Stimulated activated CD4-positive, alpha-beta T cell treated with anti-CD3 and anti-CD28 coated beads, Interleukin-1b, Interleukin-23, amount 100 ng/mL, for 24 hours (primary cell): ENCODE results near the gene HYOU1.
A peak's percentile ranks its signal among the peaks of the same experiment; 100 is the strongest.
"Not testable (repeated sequence)": the region's sequence is repeated elsewhere in the genome, so short reads cannot be mapped to it uniquely, and the experiment has no call there.

Experiments used
- DNase-seq, 4 experiments: peaks; one replicate each; pipeline ENCODE4 v3.0.0-alpha.2; 2020; ENCODE audit warnings: low read depth in 4 of 4, low spot score in 1 of 4

HYOU1 gene

DNA sequence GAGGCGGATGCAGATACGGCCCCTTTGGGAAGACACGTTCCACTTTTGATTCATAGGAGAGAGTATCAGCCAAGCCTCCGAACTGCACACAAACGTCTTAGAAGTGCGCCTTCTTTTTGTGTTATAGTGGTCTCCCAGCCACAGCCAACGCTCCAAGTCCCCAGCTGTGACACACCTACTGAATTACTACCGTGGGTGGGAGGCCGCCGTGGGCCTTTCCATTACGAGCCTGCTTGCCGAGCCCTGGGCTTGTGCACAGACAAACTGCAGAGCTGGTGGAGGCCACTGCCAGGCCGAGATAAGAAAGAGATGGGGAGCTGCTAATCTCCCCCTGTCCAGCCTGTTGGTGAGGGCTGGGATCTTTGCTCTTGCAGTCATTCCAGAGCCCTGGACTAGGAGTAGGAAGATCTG is 28.4 kb upstream of the HYOU1 start:
- DNase-seq = no peak

DNA sequence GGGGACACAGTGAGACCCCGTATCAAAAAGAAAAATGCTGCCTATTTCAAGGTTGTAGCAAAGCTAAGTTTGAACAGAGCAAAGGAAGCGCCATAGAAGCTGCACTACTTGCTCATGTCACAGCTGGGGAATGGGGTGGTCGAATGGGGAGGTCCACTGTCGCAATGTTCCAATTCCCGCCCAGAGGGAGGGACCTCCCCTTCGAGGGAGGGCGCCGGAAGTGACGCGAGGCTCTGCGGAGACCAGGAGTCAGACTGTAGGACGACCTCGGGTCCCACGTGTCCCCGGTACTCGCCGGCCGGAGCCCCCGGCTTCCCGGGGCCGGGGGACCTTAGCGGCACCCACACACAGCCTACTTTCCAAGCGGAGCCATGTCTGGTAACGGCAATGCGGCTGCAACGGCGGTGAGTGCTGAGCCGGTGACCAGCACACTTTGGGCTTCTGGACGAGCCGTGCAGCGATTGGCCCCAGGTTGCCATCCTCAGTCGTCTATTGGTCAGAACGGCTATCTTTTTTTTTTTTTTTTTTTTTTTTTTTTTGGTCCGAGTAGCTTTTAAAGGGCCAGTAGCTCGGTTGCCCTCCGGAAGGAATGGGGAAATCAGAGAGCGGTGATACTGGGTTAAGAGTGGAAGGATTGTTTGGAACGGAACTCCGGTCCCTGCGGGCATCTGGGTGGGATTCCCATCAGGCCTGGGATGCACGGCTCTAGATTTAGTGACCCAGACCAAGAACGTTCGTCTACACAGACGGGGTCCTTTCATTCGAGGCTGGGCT is 27.8 kb upstream of the HYOU1 start, which contains the start of gene HMBS:
Gene HMBS, plus strand, starts transcription at position 219 of the 774 bp plus-strand sequence. Its CDS starts 153 bp downstream, at position 372.
- peak; percentile 74 to 88 (median 83) for DNase-seq

DNA sequence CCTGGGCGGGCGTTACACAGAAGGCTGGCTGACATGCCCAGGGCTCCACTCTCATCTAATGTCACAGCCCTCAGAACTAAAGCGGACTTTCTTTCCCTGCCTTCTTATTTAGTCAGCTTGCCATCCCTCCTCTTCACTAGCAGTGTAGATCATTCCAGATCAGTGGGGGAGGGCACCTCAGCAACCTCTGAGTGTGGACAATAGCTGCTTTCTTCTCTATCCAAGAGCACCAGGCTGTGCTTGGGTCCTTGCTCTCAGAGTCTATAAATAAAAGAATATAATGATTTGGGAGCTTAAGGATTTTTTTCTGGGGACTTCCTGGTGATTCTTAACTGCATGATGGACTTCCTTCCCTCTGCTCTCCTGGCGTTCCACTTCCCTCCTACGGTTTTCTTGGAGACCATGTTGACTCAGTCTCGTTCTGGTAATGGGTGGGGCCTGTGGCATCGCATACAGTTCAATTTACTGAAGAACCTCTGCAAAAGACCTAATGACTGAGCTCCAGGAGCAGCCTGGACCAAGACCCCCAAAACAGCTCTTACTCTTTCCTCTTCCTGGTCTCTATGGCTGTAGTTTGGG is 24.8 kb upstream of the HYOU1 start:
- no peak for DNase-seq

DNA sequence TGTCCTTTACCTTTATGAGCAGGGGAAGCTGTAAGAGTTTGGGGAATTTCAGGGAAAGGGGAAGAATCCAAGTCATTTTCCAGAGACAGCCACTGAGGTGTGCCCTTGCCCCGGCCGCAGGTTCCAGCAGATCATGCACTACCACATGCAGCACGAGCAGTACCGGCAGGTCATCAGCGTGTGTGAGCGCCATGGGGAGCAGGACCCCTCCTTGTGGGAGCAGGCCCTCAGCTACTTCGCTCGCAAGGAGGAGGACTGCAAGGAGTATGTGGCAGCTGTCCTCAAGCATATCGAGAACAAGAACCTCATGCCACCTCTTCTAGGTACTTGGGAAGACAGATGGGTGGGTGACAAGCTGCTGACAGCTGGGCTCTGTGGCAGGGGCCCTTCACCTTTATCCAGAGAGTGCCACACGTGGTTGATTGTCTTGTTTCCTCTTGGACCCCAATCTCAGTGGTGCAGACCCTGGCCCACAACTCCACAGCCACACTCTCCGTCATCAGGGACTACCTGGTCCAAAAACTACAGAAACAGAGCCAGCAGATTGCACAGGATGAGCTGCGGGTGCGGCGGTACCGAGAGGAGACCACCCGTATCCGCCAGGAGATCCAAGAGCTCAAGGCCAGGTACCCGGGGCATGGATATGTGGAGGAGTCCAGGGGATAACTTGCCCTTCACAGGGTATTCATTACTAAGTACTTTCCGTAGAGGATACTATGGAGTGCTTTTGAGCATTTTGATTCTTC is 21.8 kb upstream of the HYOU1 start:
- DNase-seq = no peak

DNA sequence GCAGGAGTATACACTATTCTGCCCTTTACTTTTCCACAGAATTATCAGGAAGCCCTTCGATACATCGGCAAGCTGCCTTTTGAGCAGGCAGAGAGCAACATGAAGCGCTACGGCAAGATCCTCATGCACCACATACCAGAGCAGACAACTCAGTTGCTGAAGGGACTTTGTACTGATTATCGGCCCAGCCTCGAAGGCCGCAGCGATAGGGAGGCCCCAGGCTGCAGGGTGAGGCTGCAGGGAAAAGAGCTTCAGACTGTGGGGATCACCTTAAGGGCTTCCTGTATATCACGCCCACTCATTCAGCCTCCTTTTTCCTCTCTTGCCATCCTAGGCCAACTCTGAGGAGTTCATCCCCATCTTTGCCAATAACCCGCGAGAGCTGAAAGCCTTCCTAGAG is 20.8 kb upstream of the HYOU1 start:
- no peak for DNase-seq

DNA sequence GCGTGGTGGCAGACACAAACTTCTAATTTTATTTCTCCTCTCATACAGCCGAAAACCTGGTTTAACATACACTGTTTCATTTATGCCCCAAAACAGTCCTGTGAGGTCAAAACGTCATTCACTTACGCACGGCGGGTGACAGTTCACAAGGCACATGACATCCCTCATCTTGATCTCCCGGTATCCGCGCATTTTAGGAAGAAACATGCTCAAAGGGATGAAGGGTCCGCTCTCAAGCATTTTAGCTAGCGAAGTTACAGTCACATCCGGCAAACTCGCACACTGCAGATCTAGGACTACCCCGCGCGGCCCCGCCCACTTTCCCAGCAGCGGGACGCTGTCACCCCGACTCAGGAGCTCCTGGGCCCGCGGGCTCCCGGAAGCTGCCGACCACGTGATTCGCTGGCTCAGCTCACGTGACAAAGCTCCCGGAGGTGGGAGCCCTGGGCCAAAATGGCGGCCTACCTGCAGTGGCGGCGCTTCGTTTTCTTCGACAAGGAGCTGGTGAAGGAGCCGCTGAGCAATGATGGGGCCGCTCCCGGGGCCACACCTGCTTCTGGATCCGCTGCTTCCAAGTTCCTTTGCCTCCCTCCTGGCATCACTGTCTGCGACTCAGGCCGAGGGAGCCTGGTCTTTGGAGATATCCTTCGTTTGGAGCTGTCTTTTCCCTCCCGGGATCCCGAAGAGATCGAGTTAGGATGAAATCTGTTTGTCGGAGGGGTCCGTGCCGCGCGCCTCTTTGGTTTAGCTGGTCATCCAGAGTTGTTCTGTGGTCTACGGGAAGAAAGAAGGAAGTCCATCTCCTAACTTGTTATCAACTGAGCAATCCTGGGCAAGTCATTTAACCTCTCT is 10.6 kb upstream of the HYOU1 start, which contains the start of gene VPS11:
Gene VPS11, plus strand, starts transcription at position 448 of the 852 bp plus-strand sequence. Its CDS starts 6 bp downstream, at position 454.
- DNase-seq = peak; percentile 93 to 98 (median 96)

DNA sequence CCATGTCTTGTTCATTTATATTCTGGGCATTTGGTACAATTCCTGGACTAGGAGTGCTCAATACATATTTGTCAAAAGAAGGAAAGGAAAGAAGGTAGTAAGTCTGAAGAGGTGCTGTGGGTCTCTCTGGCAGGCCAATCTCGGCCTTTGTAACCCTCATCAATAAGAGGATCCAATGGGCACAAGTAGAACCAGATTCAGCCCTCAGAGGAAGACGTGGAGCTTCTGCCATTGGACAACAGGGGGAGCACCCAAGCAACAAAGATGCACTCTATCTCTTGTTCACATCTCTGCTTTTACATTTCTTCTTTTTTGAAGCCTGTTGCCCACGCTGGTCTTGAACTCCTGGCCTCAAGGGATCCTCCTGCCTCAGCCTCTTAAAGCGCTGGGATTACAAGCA is 8.4 kb upstream of the HYOU1 start:
- no peak for DNase-seq

DNA sequence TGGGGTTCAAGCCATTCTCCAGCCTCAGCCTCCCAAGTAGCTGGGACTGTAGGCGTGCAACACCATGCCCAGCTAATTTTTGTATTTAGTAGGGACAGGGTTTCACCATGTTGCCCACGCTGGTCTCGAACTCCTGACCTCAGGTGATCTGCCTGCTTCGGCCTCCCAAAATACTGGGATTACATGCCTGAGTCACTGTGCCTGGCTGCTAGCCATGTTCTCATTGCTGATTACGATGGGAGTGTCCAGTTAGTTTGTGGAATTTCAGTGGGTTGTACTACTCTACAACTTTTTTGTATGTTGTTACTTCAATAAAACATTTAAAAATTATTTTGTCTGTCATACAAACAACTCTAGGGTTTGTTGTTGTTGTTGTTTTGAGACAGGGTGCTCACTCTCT is 5.8 kb upstream of the HYOU1 start:
- no peak for DNase-seq

DNA sequence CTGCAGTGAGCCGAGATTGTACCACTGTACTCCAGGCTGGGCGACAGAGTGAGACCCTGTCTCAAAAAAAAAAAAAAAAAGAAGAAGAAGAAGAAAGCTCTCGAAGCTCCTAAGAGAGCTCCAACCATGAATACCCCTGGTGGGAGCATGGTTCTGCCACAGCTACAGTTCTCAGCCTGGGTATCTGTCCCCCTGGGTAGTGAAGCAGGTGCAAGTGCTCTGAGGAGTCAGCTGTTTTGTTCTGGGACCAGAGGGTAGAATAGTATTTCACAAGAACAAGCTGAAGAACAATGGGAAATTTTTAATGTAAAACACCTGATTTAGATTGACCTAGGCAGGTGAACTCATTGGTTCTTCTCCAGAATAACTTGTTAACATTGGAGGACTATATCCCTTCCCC is 4.3 kb upstream of the HYOU1 start:
- no peak for DNase-seq

DNA sequence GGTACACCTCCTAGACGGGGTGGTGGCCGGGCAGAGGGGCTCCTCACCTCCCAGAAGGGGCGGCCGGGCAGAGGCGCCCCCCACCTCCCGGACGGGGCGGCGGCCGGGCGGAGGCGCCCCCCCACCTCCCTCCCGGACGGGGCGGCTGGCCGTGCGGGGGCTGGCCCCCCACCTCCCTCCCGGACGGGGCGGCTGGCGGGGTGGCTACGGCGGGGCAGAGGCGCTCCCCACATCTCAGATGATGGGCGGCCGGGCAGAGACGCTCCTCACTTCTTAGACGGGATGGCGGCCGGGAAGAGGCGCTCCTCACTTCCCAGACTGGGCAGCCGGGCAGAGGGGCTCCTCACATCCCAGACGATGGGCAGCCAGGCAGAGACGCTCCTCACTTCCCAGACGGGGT is 2.1 kb upstream of the HYOU1 start:
- DNase-seq = not testable (repeated sequence)

DNA sequence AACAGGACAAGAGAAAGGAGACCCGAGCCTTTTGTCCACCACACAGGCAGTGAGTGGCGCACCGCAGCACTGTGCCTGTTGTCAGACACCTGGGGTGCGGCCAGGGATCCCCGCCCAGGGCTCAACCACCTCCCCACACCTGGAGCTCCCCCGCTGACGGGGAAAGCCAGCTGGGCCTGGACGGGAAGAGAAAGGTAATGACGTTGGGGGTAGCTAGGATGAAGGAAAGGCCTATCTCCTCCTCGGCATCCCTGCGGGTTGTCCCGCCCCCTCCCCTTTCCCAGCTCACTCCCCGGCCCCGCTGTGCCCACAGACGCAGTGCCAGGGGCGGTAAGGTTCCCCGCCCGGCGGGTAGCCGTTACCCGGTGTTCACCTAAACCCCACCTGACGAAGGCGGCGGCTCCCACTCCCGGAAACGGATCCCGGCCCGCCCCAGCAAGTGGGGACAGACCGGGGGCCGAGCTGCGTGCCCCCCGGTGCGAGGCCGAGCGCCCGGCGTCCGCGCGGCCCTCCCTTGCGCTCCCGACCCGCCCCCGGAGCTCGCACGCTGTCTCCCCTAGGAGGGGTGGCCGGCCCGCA is 495 bp downstream of the HYOU1 start:
- peak in 2 of 4 experiments; percentile 19 to 21 for DNase-seq

DNA sequence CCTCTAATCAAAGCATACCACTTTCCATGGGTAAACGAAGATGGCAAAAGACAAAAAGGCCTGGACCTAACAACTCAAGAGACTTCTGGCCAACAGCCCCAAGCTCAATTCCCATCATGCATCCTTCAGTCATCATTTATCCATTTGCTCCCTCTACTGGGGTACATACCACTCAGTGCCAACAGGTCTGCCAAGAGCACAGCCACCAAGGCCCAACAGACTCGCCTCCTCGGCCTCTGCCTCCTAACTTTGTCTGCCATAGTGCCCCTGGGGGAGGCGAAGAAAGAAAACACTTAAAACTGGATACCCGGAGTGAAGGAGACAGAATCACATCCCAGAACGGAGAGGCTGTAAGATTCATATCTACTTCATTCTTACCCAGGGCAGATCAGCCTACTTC is 1.1 kb downstream of the HYOU1 start:
- DNase-seq = no peak

DNA sequence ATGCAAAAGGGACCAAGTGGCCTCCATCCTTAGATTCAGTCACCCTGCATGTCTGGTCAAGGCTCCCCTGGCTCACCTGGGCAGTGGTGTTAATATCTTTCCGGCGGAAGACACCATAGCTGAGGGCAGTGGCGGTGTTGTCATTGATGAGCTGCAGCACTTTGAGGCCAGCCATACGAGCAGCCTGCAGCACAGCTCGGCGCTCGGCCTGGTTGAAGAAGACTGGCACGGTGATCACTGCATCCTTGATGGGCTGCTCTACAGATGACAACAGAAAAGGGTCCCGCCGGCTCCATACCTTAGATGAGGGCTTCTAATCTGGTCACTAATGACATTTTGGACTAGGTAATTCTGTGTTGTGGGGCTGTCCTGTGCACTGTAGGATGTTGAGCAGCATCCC is 2.6 kb downstream of the HYOU1 start:
- DNase-seq = no peak

DNA sequence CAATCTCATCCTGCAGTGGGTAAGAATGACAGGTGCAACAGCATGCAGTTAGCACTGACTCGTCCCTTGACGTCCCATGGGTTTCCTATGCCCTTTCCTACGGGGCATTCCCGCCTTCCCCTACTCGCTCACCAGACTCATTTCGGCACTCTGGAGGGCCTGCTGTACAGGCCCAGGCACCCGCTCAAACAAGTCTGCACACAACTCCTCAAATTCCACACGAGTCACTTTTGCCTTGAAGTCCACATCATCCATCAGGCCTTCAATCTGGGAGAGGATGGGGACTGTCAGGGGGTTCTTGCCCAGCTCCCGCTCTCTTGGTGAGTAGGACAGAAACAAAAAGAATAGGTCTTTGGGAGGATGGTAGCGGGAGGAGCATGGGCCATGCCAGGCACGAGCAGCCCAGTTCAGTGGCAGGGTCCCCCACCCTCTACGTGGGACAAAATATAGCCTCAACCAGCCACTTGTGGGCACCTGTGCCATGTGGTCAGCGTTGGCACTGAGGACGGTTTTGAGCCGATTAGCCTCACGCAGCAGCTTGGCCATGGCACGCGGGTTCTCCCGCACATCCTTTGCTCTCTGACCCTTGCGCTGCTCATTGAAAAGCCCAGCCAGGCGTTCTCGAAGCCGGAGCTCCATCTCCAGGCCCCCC is 4.7 kb downstream of the HYOU1 start:
- no peak for DNase-seq

DNA sequence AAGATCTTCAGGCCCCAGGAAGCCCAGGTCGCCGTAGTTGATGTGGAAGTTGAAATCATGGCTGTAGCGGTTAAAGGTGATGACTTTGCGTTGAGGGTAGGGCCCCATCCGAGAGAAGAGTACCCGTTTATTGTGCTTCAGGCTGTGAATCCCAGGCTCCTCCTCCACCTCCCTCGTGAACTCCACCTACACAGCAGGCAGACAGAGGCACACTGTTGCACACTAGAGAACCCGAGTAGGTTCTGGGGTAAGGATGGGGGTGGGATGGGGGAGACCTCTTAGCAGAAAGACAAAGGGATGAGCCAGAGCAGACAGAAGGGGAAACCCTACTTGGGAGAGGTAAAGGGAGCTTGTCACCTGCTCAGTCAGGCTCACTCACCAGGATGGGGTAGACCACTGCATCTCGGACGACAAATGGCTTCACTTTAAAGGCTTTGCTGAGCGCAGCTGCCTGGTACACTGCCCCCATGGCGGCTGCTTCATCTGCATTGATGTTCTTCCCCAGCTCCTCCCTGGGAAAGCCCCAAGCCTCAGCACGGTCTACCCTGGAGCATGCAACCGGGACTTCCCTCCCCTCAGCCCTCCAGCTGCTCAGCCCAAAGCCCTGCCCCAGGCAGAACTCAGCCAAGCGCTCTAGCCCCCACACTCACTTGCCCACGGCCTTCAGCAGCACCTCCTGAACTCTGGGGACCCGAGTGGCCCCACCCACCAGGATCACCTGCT is 5.4 kb downstream of the HYOU1 start:
- no peak for DNase-seq

DNA sequence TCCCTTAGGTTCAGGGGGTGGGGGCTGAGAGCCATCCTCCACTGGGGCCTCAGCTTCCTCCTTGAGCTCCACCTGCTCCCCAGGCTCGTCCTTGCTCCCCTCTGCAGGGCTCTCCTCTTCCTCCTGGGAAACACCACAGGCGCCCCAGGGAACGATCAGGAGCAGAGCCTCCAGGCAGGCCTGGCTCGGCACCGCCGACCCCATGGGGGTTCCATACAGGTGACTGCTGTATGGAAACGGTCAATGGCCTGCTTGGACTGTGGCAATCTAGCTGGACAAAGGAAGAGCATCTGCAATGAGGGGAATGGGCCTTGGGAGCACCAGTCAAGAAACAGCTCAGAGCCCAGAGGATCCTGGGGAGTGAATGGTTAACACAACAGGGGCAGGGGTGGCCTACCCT is 7.9 kb downstream of the HYOU1 start:
- DNase-seq = no peak

DNA sequence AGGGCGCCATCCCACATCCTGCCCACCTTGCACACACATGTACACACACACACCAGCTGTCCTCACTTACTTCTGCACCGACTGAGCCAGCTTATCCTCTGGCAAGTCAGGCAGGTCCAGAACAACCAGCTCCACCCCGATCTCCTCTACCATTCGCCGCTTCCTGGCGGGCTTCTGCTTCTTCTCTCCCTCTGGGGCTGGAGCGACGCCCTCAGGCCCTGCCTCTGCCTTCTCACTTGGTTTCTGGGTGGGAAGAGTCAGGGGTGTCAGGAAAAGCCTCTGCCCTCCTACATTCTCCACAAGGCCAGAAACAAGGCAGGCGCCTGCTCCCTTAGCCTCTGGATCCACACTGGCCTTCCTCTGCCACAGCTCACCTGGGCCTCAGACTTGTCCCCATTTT is 8.4 kb downstream of the HYOU1 start:
- DNase-seq = no peak

DNA sequence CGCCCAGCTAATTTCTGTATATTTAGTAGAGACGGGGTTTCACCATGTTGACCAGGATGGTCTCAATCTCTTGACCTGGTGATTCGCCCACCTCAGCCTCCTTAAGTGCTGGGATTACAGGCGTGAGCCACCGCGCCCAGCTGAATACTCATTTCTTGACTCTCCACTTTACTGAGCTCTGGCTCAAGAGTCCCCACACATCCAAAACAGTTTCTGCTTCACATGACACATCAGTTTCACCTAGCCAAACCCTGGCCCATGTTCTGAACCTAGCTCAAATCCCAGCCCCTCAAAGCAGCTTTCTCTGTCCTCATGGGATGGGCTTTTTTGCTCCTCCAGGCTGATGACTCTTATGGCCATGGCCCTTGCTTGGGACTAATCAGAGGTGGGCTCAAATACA is 9.8 kb downstream of the HYOU1 start:
- DNase-seq = no peak

DNA sequence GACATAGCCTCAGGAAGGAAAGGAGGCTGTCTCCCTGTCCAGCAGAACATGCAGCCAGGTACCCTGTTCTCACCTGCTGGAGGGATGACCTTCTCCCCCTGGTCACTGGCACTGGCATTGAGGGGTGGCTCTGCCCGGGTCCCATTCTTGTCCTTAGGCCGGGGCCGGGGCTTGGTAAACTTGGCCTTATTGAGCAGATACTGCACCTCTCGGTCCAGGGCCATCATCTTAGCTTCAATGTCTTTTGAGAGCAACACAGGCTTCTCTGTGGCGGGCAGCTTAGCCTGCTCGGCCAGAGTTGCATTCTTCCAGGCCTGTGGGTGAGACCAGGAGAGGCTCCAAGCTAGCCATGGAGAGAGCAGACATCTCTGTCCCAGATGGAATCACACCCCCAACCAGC is 10.5 kb downstream of the HYOU1 start:
- DNase-seq = no peak

DNA sequence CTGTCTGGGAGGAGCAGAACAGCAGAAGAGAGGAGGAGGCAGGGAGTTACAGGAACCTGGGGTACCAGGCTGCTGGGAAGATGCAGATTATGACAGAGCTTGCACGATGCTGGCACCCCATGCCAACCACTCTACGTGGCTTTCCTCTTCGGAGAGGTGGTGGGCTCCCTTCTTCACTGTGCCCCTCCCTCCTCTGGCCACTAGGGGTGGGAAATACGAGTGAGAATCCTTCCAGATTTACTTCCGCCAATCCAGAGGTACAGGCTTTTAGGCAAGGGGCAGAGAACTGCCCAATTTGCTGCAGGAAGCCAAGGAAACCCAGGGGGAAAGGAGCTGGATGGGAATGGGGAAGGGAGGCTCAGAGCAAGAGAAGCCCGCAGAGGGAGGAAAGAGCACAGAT is 12.3 kb downstream of the HYOU1 start:
- DNase-seq = no peak
